NCI-H748 (cell line): Measurements from ENCODE around the gene RAB8B.
"Not testable (repeated sequence)": the region's sequence is repeated elsewhere in the genome, so short reads cannot be mapped to it uniquely, and the experiment has no call there.

Source experiments
- DNase-seq: peaks from one replicate; lab custom pipeline; 2025; ENCODE audit not compliant: unreplicated experiment; lab: John Stamatoyannopoulos, UW

Gene RAB8B

GRCh38 chr15:63233667-63234423, 44.4 kb downstream of the RAB8B start:
- DNase-seq, result no peak

GRCh38 chr15:63234451-63234870, 45.1 kb downstream of the RAB8B start:
- no peak for DNase-seq

- no peak for DNase-seq
Measured at GRCh38 chr15:63236272-63236671, 46.9 kb downstream of the RAB8B start.

GRCh38 chr15:63237086-63237485, 47.7 kb downstream of the RAB8B start:
- DNase-seq, result not testable (repeated sequence)

- DNase-seq, result no peak
Measured at GRCh38 chr15:63238171-63238570, 48.8 kb downstream of the RAB8B start.

GRCh38 chr15:63238796-63239195, 49.4 kb downstream of the RAB8B start:
- no peak for DNase-seq

GRCh38 chr15:63240109-63240508, 50.7 kb downstream of the RAB8B start:
- no peak for DNase-seq

- DNase-seq, result no peak
Measured at GRCh38 chr15:63241316-63241715, 51.9 kb downstream of the RAB8B start.

- no peak for DNase-seq
Measured at GRCh38 chr15:63243101-63243500, 53.7 kb downstream of the RAB8B start.

GRCh38 chr15:63243776-63244175, 54.4 kb downstream of the RAB8B start:
- no peak for DNase-seq

- no peak for DNase-seq
Measured at GRCh38 chr15:63244399-63244798, 55.0 kb downstream of the RAB8B start.

GRCh38 chr15:63244976-63245645, 55.7 kb downstream of the RAB8B start:
- no peak for DNase-seq

- DNase-seq, result no peak
Measured at GRCh38 chr15:63246691-63247469, 57.5 kb downstream of the RAB8B start.

GRCh38 chr15:63250312-63250965, 61.0 kb downstream of the RAB8B start:
- DNase-seq, result no peak

- no peak for DNase-seq
Measured at GRCh38 chr15:63251701-63252100, 62.3 kb downstream of the RAB8B start.

GRCh38 chr15:63252292-63252691, 62.9 kb downstream of the RAB8B start:
- no peak for DNase-seq

- no peak for DNase-seq
Measured at GRCh38 chr15:63254991-63255390, 65.6 kb downstream of the RAB8B start.

GRCh38 chr15:63255489-63255990, 66.1 kb downstream of the RAB8B start:
- no peak for DNase-seq

GRCh38 chr15:63256433-63257274, 67.2 kb downstream of the RAB8B start:
- DNase-seq, result no peak

- DNase-seq, result no peak
Measured at GRCh38 chr15:63258658-63259057, 69.3 kb downstream of the RAB8B start.
